WTC11 (cell line): ENCODE data around the gene OXNAD1. TPM values are rescaled to one million over a fixed set of nuclear protein-coding genes. Genes with fewer than 3 reads are reported as not detected.

Experiments
- ATAC-seq: fragments of 200-7000 bp; cut with Tn5 transposase; 2 replicates; pipeline ENCODE4 v1.10.0; 2021; ENCODE audit warnings: mild to moderate bottlenecking, moderate library complexity
- CTCF ChIA-PET: fragments of 300-600 bp; sonication (Branson Sonifier 250); formaldehyde crosslinking; loops from one replicate; lab custom pipeline; 2021; ENCODE audit warnings: antibody characterized with exemption; lab: Charles Lee
- POLR2A ChIA-PET: fragments of 350-600 bp; sonication (Branson Sonifier 250); formaldehyde crosslinking; loops from one replicate; lab custom pipeline; 2021; ENCODE audit warnings: antibody characterized with exemption; lab: Charles Lee
- DNase-seq: peaks from one replicate; pipeline ENCODE4 v3.0.0; 2021; ENCODE audit warnings: low spot score
- H3K27ac Mint-ChIP-seq: 2 replicates; pipeline ENCODE4 v1.8.0; 2021; ENCODE audit warnings: mixed read lengths
- H3K27me3 Mint-ChIP-seq: 2 replicates; pipeline ENCODE4 v1.8.0; 2021; ENCODE audit warnings: low read depth, mild to moderate bottlenecking, moderate library complexity, mixed read lengths
- H3K36me3 Mint-ChIP-seq: 2 replicates; pipeline ENCODE4 v1.8.0; 2021; ENCODE audit warnings: mixed read lengths
- H3K4me1 Mint-ChIP-seq: 2 replicates; pipeline ENCODE4 v1.8.0; 2022; ENCODE audit warnings: mixed read lengths
- H3K4me3 Mint-ChIP-seq: 2 replicates; pipeline ENCODE4 v1.8.0; 2021; ENCODE audit warnings: mild to moderate bottlenecking, moderate library complexity, mixed read lengths
- H3K9me3 Mint-ChIP-seq: 2 replicates; pipeline ENCODE4 v1.8.0; 2021; ENCODE audit warnings: mixed read lengths
- AFF4 ChIP-seq: sonication (generic); formaldehyde crosslinking; IDR thresholded peaks from 2 replicates; pipeline ENCODE4 v1.8.1; 2023; ENCODE audit warnings: mild to moderate bottlenecking, missing genetic modification reagents, borderline replicate concordance
- CTCF ChIP-seq: fragments of 200-600 bp; IDR thresholded peaks from 2 replicates; pipeline ENCODE4 v1.8.0; 2022; ENCODE audit warnings: antibody characterized with exemption
- EMX1 ChIP-seq: fragments of 250-450 bp; sonication (Bioruptor Pico); IDR thresholded peaks from 2 replicates; pipeline ENCODE4 v1.8.0; 2021; ENCODE audit warnings: mild to moderate bottlenecking
- FOXJ3 ChIP-seq: sonication (generic); formaldehyde crosslinking; IDR thresholded peaks from 2 replicates; pipeline ENCODE4 v1.9.0; 2021; ENCODE audit warnings: missing genetic modification reagents, mild to moderate bottlenecking, borderline replicate concordance
- FOXK1 ChIP-seq: sonication (generic); formaldehyde crosslinking; IDR thresholded peaks from 2 replicates; pipeline ENCODE4 v1.8.0; 2022; ENCODE audit warnings: mild to moderate bottlenecking, moderate library complexity, missing genetic modification reagents
- GABPB1 ChIP-seq: sonication (generic); formaldehyde crosslinking; IDR thresholded peaks from 2 replicates; pipeline ENCODE4 v1.8.1; 2023; ENCODE audit warnings: mild to moderate bottlenecking, missing genetic modification reagents
- IRF2 ChIP-seq: sonication (generic); formaldehyde crosslinking; IDR thresholded peaks from 2 replicates; pipeline ENCODE4 v1.8.0; 2022; ENCODE audit warnings: low read depth, missing genetic modification reagents, borderline replicate concordance
- MXD4 ChIP-seq: fragments of 250-450 bp; sonication (Bioruptor Pico); IDR thresholded peaks from 2 replicates; pipeline ENCODE4 v1.8.0; 2021; ENCODE audit warnings: mild to moderate bottlenecking, moderate library complexity, borderline replicate concordance
- STAT6 ChIP-seq: sonication (generic); formaldehyde crosslinking; conservative IDR thresholded peaks from 2 replicates; pipeline ENCODE4 v1.8.1; 2023; ENCODE audit warnings: mild to moderate bottlenecking, low read depth, missing genetic modification reagents, moderate library complexity
- TCF7 ChIP-seq: sonication (generic); formaldehyde crosslinking; IDR thresholded peaks from 2 replicates; pipeline ENCODE4 v1.8.0; 2022; ENCODE audit warnings: mild to moderate bottlenecking, low read depth, missing genetic modification reagents, moderate library complexity
- TEAD4 ChIP-seq: sonication (generic); formaldehyde crosslinking; IDR thresholded peaks from 2 replicates; pipeline ENCODE4 v1.8.0; 2022; ENCODE audit warnings: mild to moderate bottlenecking, missing genetic modification reagents
- ZBTB21 ChIP-seq: sonication (generic); formaldehyde crosslinking; IDR thresholded peaks from 2 replicates; pipeline ENCODE4 v1.8.1; 2023; ENCODE audit warnings: mild to moderate bottlenecking, missing genetic modification reagents, borderline replicate concordance
- ZNF416 ChIP-seq: fragments of 250-450 bp; sonication (Bioruptor Pico); IDR thresholded peaks from 2 replicates; pipeline ENCODE4 v1.9.0; 2021; ENCODE audit warnings: mild to moderate bottlenecking, inconsistent platforms
- ZNF425 ChIP-seq: fragments of 250-450 bp; sonication (Bioruptor Pico); conservative IDR thresholded peaks from 2 replicates; pipeline ENCODE4 v1.9.0; 2021; ENCODE audit warnings: mild to moderate bottlenecking
- ZNF532 ChIP-seq: fragments of 250-450 bp; sonication (Bioruptor Pico); IDR thresholded peaks from 2 replicates; pipeline ENCODE4 v1.9.0; 2021; ENCODE audit warnings: mild to moderate bottlenecking, borderline replicate concordance
- ZNF671 ChIP-seq: fragments of 250-450 bp; sonication (Bioruptor Pico); IDR thresholded peaks from 2 replicates; pipeline ENCODE4 v1.8.0; 2021; ENCODE audit warnings: mild to moderate bottlenecking
- total RNA-seq: library from RNA; stranded (reverse); gene quantifications from 3 replicates; pipeline ENCODE4 v1.2.3, GENCODE V29; 2021

Gene OXNAD1
- total RNA-seq, 1 experiment from 2014 or later = 21.7 TPM

GRCh38 chr3:16248556-16248955 is 16.5 kb upstream of the OXNAD1 start (continued):
- TF ChIP-seq AFF4 (CRISPR knock-in tag) (no peak), ZNF416 (no peak)

GRCh38 chr3:16249336-16249735 is 15.7 kb upstream of the OXNAD1 start:
- no peak for TF ChIP-seq FOXJ3 (CRISPR knock-in tag)
- TF ChIP-seq CTCF = peak; percentile 70
- TF ChIP-seq EMX1 = no peak
- TF ChIP-seq, all 79 proteins: peak for 1
- H3K9me3 Mint-ChIP-seq = no peaks in the 10 kb centered on the region
- H3K36me3 Mint-ChIP-seq = no peaks in the 10 kb centered on the region
- peaks cover 15% of the 10 kb centered on the region for H3K4me1 Mint-ChIP-seq
- POLR2A ChIA-PET = no interaction called here
- ATAC-seq (peak; percentile 73), DNase-seq (peak; percentile 74)
- H3K27me3 Mint-ChIP-seq = no peaks in the 10 kb centered on the region; the same call in 1 of the 2 replicates
- CTCF ChIA-PET = no interaction called here
- no peak overlapping the region for H3K4me3 Mint-ChIP-seq
- H3K27ac Mint-ChIP-seq = no peak overlapping the region

- Mint-ChIP-seq H3K27ac (no peak overlapping the region), H3K4me3 (no peak overlapping the region), H3K4me1 (peaks cover 20% of the 10 kb centered on the region), H3K36me3 (no peaks in the 10 kb centered on the region), H3K27me3 (no peaks in the 10 kb centered on the region; the same call in 1 of the 2 replicates), H3K9me3 (no peaks in the 10 kb centered on the region)
- ChIA-PET CTCF (no interaction called here), POLR2A (no interaction called here)
- DNase-seq (no peak), ATAC-seq (no peak)
- no peak for TF ChIP-seq TCF7
- TF ChIP-seq ZNF532 (CRISPR knock-in tag) = no peak
- TF ChIP-seq TEAD4 = no peak
- TF ChIP-seq GABPB1 (CRISPR knock-in tag) = no peak
- TF ChIP-seq FOXK1 (CRISPR knock-in tag) = no peak
- TF ChIP-seq ZNF671 (CRISPR knock-in tag) = no peak
- no peak for TF ChIP-seq ZNF425
- TF ChIP-seq STAT6 (CRISPR knock-in tag) = no peak
- no peak for TF ChIP-seq MXD4 (CRISPR knock-in tag)
- no peak for TF ChIP-seq IRF2 (CRISPR knock-in tag)
- TF ChIP-seq ZBTB21 (CRISPR knock-in tag) = no peak
These were observed 15.1 kb upstream of the OXNAD1 start for GRCh38 chr3:16249886-16250285.
